IgD-negative memory B cell (primary cell): ENCODE measurements around the gene CLCN5. TPM values are rescaled to one million over a fixed set of nuclear protein-coding genes. Genes with fewer than 3 reads are reported as not detected.

Experiments
- H3K27ac Mint-ChIP-seq, 3 donors: one replicate each; pipeline ENCODE4 v1.8.0; 2020 to 2022; ENCODE audit warnings: mild to moderate bottlenecking in 3 of 3, mixed read lengths in 3 of 3, moderate library complexity in 1 of 3
- H3K27me3 Mint-ChIP-seq: one replicate; pipeline ENCODE4 v1.8.0; 2021; ENCODE audit warnings: mixed read lengths
- H3K36me3 Mint-ChIP-seq: one replicate; pipeline ENCODE4 v1.8.0; 2020; ENCODE audit warnings: mild to moderate bottlenecking, mixed read lengths
- H3K4me1 Mint-ChIP-seq, 3 donors: one replicate each; pipeline ENCODE4 v1.8.0; 2020 to 2022; ENCODE audit warnings: mixed read lengths in 3 of 3, mild to moderate bottlenecking in 1 of 3
- H3K4me3 Mint-ChIP-seq, 4 donors: one replicate each; pipeline ENCODE4 v1.8.0; 2020 to 2022; ENCODE audit warnings: mild to moderate bottlenecking in 4 of 4, mixed read lengths in 4 of 4, moderate library complexity in 3 of 4
- H3K9me3 Mint-ChIP-seq, 3 donors: one replicate each; pipeline ENCODE4 v1.8.0; 2020 to 2021; ENCODE audit warnings: mixed read lengths in 3 of 3, mild to moderate bottlenecking in 1 of 3
- polyA plus RNA-seq: library from polyadenylated mRNA; unstranded; fragments of 300-500 nt; fragmentation: Illumina TruSeq; gene quantifications from one replicate; pipeline ENCODE4 v1.2.3, GENCODE V29; 2021

The CLCN5 gene
- polyA plus RNA-seq: 0.56 TPM

DNA sequence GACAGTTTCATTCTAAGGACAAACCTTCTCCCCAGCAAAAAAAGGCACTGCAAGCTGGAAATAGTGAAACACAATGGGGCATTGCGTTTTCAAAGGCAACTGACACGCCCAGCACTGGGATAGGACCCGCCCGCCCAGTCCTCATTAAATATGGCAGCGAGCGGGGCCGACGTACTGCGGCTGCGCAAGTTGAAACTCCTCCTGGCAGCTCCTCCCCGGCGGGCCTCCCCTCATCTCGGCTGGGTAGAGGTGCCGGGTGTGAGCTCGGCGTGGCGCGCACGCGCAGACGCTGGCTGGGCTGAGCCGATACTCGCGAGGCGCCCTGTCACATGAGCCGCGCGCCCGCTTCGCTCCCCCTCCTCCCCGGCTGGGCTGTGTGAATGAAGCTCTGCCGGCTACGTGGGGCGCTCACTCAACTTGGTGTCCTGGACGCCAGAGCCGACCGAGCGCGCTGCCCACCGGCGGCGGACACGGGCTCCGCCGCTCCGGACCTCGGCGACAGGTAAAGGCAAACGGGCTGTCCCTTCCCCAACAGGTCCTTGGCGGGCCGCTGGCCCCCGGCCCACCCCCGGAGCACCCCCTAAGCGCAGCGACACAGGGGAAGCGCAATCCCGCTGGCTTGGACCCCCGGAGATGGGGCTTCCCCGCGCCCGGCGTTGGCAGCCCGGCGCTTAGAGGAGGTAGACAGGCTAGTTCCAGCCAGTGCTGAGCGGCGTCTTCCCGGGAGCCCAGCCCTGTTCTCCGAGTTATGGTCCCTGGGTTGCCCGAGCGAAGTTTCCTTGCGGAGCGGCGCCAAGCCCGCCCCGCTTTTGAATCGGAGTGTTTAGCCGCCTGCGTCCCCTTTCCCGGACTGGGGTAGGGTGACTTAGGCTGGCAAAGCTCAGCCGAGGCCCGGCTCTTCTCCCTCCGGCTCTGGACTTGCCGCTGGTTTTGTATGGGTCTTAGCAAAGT lies at the start of gene CLCN5:
Gene CLCN5 (plus strand): TSS at position 306 of the 951 bp plus-strand sequence. CDS start 2,703 bp downstream, outside the sequence.
- Mint-ChIP-seq H3K27me3 (peaks cover 4% of the 10 kb centered on the region), H3K4me3 (peak within 1 kb of the TSS; percentile 82 to 91 (median 88)), H3K9me3 (no peaks in the 10 kb centered on the region), H3K4me1 (peaks cover 0 to 11% (median 6%) of the 10 kb centered on the region in 3 donors), H3K36me3 (no peaks in the 10 kb centered on the region), H3K27ac (peak within 1 kb of the TSS; percentile 42 to 66 (median 57))

GRCh38 chrX:49876750-49877149 lies 45.6 kb upstream of the CLCN5 start:
- peaks cover 4 to 17% (median 10%) of the 10 kb centered on the region in 3 donors for H3K4me1 Mint-ChIP-seq
- no peaks in the 10 kb centered on the region for H3K9me3 Mint-ChIP-seq
- peak overlapping the region in 3 of 4 donors; percentile 35 to 86 (median 48) for H3K4me3 Mint-ChIP-seq
- H3K27ac Mint-ChIP-seq: peak overlapping the region in 2 of 3 donors; percentile 67 to 90
- H3K36me3 Mint-ChIP-seq: no peaks in the 10 kb centered on the region
- H3K27me3 Mint-ChIP-seq: peaks cover 11% of the 10 kb centered on the region

GRCh38 chrX:49877397-49878101 lies 44.8 kb upstream of the CLCN5 start:
- Mint-ChIP-seq H3K27me3 (peaks cover 11% of the 10 kb centered on the region), H3K9me3 (no peaks in the 10 kb centered on the region), H3K36me3 (no peaks in the 10 kb centered on the region), H3K4me1 (peaks cover 4 to 19% (median 10%) of the 10 kb centered on the region in 3 donors), H3K27ac (peak overlapping the region; percentile 57 to 85 (median 71)), H3K4me3 (peak overlapping the region in 1 of 4 donors; percentile 86)

DNA sequence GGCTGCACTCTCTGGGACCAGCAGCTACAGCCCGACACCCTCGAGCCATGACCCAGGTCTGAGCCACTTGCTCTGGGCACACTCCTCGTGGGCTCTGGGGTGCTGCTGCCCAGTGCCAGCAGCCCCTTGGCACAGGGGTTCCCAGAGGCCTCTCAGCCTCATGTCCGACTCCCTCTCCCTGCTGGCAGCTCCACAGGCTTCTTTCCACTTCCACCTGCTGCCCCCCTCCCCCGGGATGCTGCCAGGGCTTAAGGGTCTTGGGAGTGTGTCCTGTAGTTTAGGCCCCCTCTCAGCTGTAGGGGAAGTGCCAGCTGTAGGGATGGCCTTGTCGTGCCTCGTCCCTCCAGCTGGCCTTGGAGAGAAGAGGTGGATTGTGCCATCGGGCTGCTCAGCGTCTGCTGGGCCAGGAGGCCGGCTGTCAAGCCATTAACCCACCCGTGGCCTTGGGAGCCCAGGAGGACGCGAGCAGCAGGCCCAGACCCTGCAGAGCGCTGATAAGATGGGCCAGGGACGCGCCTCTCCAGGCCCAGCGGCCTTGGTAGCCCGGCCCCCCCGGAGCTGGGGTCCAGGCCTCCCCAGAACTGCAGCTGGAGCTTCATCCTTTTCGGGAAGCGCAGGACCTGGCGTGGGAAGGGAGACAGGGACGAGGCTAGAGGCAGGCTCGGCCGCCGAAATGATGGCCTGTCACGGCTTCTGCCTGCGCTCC lies 44.1 kb upstream of the CLCN5 start:
- Mint-ChIP-seq H3K36me3 (no peaks in the 10 kb centered on the region), H3K4me1 (peaks cover 4 to 20% (median 11%) of the 10 kb centered on the region in 3 donors), H3K27ac (peak overlapping the region in 1 of 3 donors; percentile 85), H3K27me3 (peaks cover 11% of the 10 kb centered on the region), H3K4me3 (peak overlapping the region; percentile 74 to 88 (median 86)), H3K9me3 (no peaks in the 10 kb centered on the region)

DNA sequence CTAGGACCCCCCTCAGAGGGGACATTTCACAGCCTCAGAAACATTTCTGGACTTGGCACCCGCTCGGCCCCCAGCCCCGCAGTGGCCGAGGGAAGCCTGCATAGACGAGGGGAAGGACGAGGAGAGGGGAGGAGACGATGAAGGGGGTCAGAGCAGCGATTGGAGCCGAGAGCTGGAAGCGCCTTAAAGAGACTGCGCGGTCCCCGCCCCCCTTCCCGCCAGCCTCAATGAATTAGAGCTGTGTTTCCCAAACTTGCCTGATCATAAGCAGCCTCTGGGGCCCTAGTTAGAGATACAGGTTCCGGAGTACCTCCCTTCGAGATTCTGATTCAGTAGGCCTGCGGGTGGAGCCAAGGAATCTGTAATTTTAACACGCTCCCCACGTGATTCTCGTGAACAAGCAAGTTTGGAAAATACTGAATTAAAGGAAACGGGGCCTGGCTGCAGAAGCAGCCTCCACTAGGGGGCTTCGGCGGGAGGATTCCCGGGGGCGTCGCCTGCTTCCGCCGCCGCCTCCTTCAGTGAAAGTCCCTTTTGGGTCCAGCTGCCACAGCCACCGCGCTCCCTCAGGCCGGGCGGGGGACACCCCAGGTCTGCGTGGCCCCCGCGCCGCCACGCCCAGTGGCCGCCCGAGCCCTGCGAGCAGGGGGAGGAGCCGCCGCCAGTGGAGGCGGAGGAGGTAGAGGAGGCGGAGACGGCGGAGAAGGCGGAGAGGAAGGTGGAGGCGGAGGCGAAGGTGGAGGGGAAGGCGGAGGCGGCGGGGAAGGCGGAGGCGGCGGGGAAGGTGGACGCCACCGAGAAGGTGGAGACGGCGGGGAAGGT lies 43.4 kb upstream of the CLCN5 start, which contains the start of gene USP27X:
Gene USP27X (plus strand): TSS at position 651 of the 822 bp plus-strand sequence. CDS start 824 bp downstream, outside the sequence.
- peaks cover 8% of the 10 kb centered on the region for H3K27me3 Mint-ChIP-seq
- H3K4me3 Mint-ChIP-seq: peak within 1 kb of the TSS; percentile 81 to 89 (median 86)
- no peaks in the 10 kb centered on the region for H3K9me3 Mint-ChIP-seq
- peak within 1 kb of the TSS; percentile 63 to 88 (median 85) for H3K27ac Mint-ChIP-seq
- no peaks in the 10 kb centered on the region for H3K36me3 Mint-ChIP-seq
- H3K4me1 Mint-ChIP-seq: peaks cover 6 to 20% (median 11%) of the 10 kb centered on the region in 3 donors

DNA sequence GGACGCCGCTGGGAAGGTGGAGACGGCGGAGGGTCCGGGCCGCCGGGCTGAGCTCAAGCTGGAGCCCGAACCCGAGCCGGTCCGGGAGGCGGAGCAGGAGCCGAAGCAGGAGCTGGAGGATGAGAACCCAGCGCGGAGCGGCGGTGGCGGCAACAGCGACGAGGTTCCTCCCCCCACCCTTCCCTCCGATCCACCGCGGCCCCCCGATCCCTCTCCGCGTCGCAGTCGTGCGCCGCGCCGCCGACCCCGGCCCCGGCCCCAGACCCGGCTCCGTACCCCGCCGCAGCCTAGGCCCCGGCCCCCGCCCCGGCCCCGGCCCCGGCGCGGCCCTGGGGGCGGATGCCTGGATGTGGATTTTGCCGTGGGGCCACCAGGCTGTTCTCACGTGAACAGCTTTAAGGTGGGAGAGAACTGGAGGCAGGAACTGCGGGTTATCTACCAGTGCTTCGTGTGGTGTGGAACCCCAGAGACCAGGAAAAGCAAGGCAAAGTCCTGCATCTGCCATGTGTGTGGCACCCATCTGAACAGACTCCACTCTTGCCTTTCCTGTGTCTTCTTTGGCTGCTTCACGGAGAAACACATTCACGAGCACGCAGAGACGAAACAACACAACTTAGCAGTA lies 42.6 kb upstream of the CLCN5 start:
- Mint-ChIP-seq H3K9me3 (no peaks in the 10 kb centered on the region), H3K36me3 (no peaks in the 10 kb centered on the region), H3K27ac (peak overlapping the region in 1 of 3 donors; percentile 49), H3K27me3 (peaks cover 8% of the 10 kb centered on the region), H3K4me3 (peak overlapping the region; percentile 81 to 89 (median 86)), H3K4me1 (peaks cover 9 to 24% (median 11%) of the 10 kb centered on the region in 3 donors)

DNA sequence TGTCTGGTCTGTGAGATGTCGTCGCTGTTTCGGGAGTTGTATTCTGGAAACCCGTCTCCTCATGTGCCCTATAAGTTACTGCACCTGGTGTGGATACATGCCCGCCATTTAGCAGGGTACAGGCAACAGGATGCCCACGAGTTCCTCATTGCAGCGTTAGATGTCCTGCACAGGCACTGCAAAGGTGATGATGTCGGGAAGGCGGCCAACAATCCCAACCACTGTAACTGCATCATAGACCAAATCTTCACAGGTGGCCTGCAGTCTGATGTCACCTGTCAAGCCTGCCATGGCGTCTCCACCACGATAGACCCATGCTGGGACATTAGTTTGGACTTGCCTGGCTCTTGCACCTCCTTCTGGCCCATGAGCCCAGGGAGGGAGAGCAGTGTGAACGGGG lies 41.7 kb upstream of the CLCN5 start:
- Mint-ChIP-seq H3K36me3 (no peaks in the 10 kb centered on the region), H3K27ac (no peak overlapping the region), H3K9me3 (no peaks in the 10 kb centered on the region), H3K27me3 (peaks cover 4% of the 10 kb centered on the region), H3K4me1 (peaks cover 9 to 20% (median 11%) of the 10 kb centered on the region in 3 donors), H3K4me3 (peak overlapping the region in 2 of 4 donors; percentile 4 to 87)

DNA sequence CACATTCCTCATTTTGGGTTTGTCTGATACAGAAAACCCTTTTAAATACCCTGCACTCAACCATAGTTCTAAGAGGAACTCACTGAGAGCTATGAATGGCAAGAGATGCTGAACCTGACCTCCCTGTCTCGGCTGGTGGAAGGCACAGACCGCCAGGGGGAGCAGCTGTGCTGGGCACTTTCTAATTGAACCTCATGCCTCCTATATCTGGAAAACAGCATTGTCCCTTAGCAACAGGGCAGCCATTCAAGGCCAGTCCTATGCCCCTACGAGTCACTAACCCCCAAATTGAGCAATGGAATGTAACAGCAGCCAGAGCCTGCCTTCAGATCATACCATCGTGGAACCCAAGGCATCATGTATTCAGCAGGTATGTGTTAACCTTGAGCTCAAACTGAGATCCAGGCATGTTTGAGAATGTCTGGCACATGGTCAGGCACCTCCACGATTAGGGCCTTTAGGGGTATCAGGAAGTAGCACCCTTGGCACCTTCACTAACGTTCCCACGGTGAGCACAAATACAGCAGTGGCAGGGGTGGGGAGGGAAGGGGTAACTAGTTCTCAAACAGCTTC lies 38.0 kb upstream of the CLCN5 start:
- H3K4me1 Mint-ChIP-seq: peaks cover 5 to 13% (median 8%) of the 10 kb centered on the region in 3 donors
- no peaks in the 10 kb centered on the region for H3K9me3 Mint-ChIP-seq
- no peaks in the 10 kb centered on the region for H3K36me3 Mint-ChIP-seq
- H3K27ac Mint-ChIP-seq: peak overlapping the region in 2 of 3 donors; percentile 12 to 31
- H3K4me3 Mint-ChIP-seq: peak overlapping the region in 1 of 4 donors; percentile 57
- H3K27me3 Mint-ChIP-seq: peaks cover 4% of the 10 kb centered on the region

GRCh38 chrX:49892542-49892941 lies 29.9 kb upstream of the CLCN5 start:
- Mint-ChIP-seq H3K4me3 (no peak overlapping the region), H3K9me3 (peaks cover 3 to 12% (median 10%) of the 10 kb centered on the region in 3 donors), H3K36me3 (peaks cover 3% of the 10 kb centered on the region), H3K27ac (no peak overlapping the region), H3K4me1 (no peaks in the 10 kb centered on the region), H3K27me3 (no peaks in the 10 kb centered on the region)

GRCh38 chrX:49896951-49897350 lies 25.4 kb upstream of the CLCN5 start:
- no peak overlapping the region for H3K4me3 Mint-ChIP-seq
- no peak overlapping the region for H3K27ac Mint-ChIP-seq
- H3K36me3 Mint-ChIP-seq: peaks cover 3% of the 10 kb centered on the region
- H3K27me3 Mint-ChIP-seq: peaks cover 3% of the 10 kb centered on the region
- H3K9me3 Mint-ChIP-seq: peaks cover 3 to 15% (median 12%) of the 10 kb centered on the region in 3 donors
- no peaks in the 10 kb centered on the region for H3K4me1 Mint-ChIP-seq

- H3K27me3 Mint-ChIP-seq: peaks cover 6% of the 10 kb centered on the region
- H3K4me1 Mint-ChIP-seq: no peaks in the 10 kb centered on the region
- peaks cover 3% of the 10 kb centered on the region for H3K36me3 Mint-ChIP-seq
- H3K9me3 Mint-ChIP-seq: peaks cover 3 to 12% (median 12%) of the 10 kb centered on the region in 3 donors
- H3K27ac Mint-ChIP-seq: no peak overlapping the region
- no peak overlapping the region for H3K4me3 Mint-ChIP-seq
These were observed 21.3 kb upstream of the CLCN5 start for GRCh38 chrX:49901048-49901447.

DNA sequence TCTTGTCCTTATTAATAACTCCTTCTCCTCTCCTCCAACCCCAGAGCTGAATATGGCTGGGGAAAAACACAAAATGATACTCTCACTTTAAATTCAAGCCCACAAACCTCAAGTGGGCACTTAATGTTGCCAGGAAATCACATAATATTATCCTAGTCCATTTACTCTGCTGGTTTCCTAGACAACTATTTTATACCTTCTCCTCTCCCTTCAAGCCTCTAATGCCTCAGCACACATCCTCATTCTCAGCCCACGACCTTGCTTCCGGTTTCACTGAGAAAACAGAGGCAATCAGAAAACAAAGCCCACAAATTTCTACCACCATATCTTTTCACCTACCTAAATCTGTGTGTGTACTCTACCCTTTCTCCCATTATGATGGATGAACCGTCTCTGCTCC lies 12.1 kb upstream of the CLCN5 start:
- H3K4me3 Mint-ChIP-seq: no peak overlapping the region
- peaks cover 4 to 7% (median 5%) of the 10 kb centered on the region in 3 donors for H3K4me1 Mint-ChIP-seq
- no peaks in the 10 kb centered on the region for H3K36me3 Mint-ChIP-seq
- H3K27me3 Mint-ChIP-seq: no peaks in the 10 kb centered on the region
- peak overlapping the region in 1 of 3 donors; percentile 2 for H3K27ac Mint-ChIP-seq
- no peaks in the 10 kb centered on the region for H3K9me3 Mint-ChIP-seq

DNA sequence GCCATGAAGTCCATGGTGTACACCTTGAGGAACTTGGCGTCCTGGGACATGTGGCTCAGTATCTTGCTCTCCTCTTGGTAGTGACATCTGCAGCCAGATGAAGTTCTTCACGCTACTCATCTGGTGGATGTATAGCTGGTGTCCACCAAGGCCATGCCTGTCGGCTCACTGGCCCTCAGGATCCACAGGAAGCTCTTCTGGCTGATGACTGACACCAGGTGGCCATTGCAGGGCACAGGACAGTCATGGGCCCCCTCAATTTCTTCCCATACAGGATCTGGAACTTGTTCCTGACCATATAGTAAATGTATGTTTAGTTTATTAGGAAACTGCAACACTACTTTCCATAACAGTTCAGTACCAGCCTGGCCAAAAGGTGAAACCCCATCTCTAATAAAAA lies 10.3 kb upstream of the CLCN5 start:
- Mint-ChIP-seq H3K4me3 (no peak overlapping the region), H3K4me1 (peaks cover 4 to 7% (median 5%) of the 10 kb centered on the region in 3 donors), H3K36me3 (no peaks in the 10 kb centered on the region), H3K9me3 (no peaks in the 10 kb centered on the region), H3K27ac (no peak overlapping the region), H3K27me3 (no peaks in the 10 kb centered on the region)
